Ishikawa (cell line): ENCODE measurements around the gene OGFR.

Experiments used
- CEBPB ChIP-seq: IDR thresholded peaks from 2 replicates; pipeline ENCODE4 v1.6.1; 2012
- CREB1 ChIP-seq: IDR thresholded peaks from 2 replicates; pipeline ENCODE4 v1.6.1; 2012; ENCODE audit warnings: low read depth
- EGR1 ChIP-seq: IDR thresholded peaks from 2 replicates; pipeline ENCODE4 v1.6.1; 2012
- EP300 ChIP-seq: IDR thresholded peaks from 2 replicates; pipeline ENCODE4 v1.6.1; 2012; ENCODE audit warnings: borderline replicate concordance
- FOXM1 ChIP-seq: IDR thresholded peaks from 2 replicates; pipeline ENCODE4 v1.6.1; 2012; ENCODE audit warnings: low read depth, borderline replicate concordance
- NFIC ChIP-seq: IDR thresholded peaks from 2 replicates; pipeline ENCODE4 v1.6.1; 2012
- RAD21 ChIP-seq: IDR thresholded peaks from 2 replicates; pipeline ENCODE4 v1.6.1; 2012; ENCODE audit warnings: low read depth
- TAF1 ChIP-seq: IDR thresholded peaks from 2 replicates; pipeline ENCODE4 v1.6.1; 2012; ENCODE audit warnings: low read depth, mild to moderate bottlenecking
- TCF12 ChIP-seq: IDR thresholded peaks from 2 replicates; pipeline ENCODE4 v1.6.1; 2012; ENCODE audit warnings: low read depth
- TEAD4 ChIP-seq: IDR thresholded peaks from 2 replicates; pipeline ENCODE4 v1.6.1; 2012
- YY1 ChIP-seq: IDR thresholded peaks from 2 replicates; pipeline ENCODE4 v1.6.1; 2012; ENCODE audit warnings: low read depth
- ZBTB7A ChIP-seq: IDR thresholded peaks from 2 replicates; pipeline ENCODE4 v1.6.1; 2012; ENCODE audit warnings: low read depth
- TF ChIP-seq, protein P1 (sequence below): IDR thresholded peaks from 2 replicates; pipeline ENCODE4 v1.6.1; 2012
- TF ChIP-seq, protein P2 (sequence below): IDR thresholded peaks from 2 replicates; pipeline ENCODE4 v1.6.1; 2012
- TF ChIP-seq, protein P3 (sequence below): IDR thresholded peaks from 2 replicates; pipeline ENCODE4 v1.6.1; 2012; ENCODE audit warnings: low read depth, mild to moderate bottlenecking

Gene OGFR

DNA sequence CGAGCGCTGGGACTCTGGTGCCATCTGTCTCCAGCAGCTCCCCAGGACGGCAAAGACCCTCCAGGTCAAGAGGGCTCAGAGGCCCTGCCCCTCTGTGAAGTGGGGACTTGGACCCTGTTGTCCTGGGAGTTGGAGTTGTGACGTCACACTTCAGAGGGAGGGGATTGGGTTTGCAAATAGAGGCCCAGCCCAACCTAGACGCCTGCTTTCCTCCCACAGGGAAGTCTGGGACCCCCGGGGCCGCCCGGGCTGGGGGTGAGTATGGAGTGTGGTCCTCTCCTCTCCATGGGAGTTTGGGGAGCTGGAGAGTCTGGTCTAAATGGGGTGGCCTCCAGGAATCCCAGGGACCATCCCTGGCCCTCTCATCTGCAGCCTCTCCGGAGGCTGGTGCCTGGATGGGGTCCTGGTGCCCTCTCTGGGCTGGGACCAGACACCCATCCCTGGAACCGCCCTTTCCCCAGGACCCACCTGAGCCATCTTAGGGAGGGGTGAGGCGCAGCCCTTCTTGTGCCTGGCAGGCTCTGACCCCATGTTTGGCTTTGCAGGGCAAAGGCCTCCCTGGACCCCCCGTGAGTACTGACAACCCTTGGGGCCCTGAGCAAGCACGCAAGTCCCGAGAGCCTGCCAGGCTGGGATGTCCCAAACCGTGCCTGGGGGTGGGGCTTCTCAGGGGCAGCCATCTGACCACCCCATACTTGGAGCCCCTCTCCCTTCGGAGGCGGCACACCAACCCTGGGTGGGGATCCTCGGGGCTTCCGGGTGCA, 16.5 kb downstream of the OGFR start:
- no peak for TF ChIP-seq RAD21
- TF ChIP-seq CREB1, result no peak
- TF ChIP-seq, protein P1, sequence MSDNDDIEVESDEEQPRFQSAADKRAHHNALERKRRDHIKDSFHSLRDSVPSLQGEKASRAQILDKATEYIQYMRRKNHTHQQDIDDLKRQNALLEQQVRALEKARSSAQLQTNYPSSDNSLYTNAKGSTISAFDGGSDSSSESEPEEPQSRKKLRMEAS, result no peak
- TF ChIP-seq EGR1, result no peak
- TF ChIP-seq NFIC, result no peak
- TF ChIP-seq FOXM1, result no peak
- TF ChIP-seq, protein P2, sequence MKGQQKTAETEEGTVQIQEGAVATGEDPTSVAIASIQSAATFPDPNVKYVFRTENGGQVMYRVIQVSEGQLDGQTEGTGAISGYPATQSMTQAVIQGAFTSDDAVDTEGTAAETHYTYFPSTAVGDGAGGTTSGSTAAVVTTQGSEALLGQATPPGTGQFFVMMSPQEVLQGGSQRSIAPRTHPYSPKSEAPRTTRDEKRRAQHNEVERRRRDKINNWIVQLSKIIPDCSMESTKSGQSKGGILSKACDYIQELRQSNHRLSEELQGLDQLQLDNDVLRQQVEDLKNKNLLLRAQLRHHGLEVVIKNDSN, result no peak
- no peak for TF ChIP-seq YY1
- TF ChIP-seq CEBPB, result no peak
- no peak for TF ChIP-seq TCF12

DNA sequence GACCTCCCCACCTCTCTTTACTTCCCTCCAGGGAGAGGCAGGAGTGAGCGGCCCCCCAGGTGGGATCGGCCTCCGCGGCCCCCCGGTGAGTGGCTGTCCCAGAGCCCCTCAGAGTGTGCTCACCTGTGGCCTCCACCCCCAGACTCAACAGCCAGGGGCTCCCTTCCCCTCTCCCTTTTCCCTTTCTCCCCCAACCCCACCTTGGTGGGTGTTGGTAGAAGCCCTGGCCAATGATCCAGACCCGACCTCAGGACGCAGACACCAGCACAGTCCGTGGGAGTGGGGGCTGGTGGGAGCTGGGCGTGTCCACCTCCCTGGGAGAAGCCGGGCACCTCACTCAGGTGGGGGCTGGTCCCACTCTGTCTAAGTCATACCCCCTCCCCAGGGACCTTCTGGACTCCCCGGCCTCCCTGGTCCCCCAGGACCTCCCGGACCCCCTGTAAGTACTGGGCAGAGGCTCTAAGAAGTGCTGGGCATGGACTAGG, 17.1 kb downstream of the OGFR start:
- TF ChIP-seq EGR1 (no peak), ZBTB7A (peak; percentile 26; the same call in 1 of the 2 replicates)

DNA sequence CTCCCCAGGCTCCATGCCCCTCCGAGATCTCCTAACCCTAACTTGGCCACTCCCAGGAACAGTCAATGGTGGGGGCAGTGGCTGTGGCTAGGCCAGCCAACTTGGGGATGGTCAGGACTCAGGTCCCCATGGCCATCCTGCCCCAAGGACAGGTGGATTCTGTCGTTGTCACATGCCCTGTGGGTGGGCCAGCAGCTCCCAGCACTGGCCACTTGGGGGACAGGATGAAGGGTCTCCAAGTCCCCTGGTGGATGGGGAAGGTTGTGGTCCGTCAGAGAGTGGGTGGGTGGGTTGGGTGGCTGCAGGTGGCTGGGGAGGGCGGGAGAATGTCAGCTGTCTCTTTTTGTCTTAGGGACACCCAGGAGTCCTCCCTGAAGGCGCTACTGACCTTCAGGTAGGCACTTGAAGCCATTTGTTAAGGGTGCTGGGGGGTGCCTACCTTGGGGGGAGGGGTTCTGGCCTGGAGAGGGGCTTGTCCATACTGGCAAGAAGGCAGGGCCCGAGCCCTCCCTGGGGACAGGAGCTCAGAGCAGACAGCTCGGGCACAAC, 17.7 kb downstream of the OGFR start:
- TF ChIP-seq, protein P1, result no peak
- TF ChIP-seq ZBTB7A (no peak), TCF12 (no peak), FOXM1 (no peak), TAF1 (no peak), NFIC (no peak), YY1 (no peak)
- TF ChIP-seq, protein P2, result no peak
- TF ChIP-seq, protein P3, sequence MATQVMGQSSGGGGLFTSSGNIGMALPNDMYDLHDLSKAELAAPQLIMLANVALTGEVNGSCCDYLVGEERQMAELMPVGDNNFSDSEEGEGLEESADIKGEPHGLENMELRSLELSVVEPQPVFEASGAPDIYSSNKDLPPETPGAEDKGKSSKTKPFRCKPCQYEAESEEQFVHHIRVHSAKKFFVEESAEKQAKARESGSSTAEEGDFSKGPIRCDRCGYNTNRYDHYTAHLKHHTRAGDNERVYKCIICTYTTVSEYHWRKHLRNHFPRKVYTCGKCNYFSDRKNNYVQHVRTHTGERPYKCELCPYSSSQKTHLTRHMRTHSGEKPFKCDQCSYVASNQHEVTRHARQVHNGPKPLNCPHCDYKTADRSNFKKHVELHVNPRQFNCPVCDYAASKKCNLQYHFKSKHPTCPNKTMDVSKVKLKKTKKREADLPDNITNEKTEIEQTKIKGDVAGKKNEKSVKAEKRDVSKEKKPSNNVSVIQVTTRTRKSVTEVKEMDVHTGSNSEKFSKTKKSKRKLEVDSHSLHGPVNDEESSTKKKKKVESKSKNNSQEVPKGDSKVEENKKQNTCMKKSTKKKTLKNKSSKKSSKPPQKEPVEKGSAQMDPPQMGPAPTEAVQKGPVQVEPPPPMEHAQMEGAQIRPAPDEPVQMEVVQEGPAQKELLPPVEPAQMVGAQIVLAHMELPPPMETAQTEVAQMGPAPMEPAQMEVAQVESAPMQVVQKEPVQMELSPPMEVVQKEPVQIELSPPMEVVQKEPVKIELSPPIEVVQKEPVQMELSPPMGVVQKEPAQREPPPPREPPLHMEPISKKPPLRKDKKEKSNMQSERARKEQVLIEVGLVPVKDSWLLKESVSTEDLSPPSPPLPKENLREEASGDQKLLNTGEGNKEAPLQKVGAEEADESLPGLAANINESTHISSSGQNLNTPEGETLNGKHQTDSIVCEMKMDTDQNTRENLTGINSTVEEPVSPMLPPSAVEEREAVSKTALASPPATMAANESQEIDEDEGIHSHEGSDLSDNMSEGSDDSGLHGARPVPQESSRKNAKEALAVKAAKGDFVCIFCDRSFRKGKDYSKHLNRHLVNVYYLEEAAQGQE, result no peak

DNA sequence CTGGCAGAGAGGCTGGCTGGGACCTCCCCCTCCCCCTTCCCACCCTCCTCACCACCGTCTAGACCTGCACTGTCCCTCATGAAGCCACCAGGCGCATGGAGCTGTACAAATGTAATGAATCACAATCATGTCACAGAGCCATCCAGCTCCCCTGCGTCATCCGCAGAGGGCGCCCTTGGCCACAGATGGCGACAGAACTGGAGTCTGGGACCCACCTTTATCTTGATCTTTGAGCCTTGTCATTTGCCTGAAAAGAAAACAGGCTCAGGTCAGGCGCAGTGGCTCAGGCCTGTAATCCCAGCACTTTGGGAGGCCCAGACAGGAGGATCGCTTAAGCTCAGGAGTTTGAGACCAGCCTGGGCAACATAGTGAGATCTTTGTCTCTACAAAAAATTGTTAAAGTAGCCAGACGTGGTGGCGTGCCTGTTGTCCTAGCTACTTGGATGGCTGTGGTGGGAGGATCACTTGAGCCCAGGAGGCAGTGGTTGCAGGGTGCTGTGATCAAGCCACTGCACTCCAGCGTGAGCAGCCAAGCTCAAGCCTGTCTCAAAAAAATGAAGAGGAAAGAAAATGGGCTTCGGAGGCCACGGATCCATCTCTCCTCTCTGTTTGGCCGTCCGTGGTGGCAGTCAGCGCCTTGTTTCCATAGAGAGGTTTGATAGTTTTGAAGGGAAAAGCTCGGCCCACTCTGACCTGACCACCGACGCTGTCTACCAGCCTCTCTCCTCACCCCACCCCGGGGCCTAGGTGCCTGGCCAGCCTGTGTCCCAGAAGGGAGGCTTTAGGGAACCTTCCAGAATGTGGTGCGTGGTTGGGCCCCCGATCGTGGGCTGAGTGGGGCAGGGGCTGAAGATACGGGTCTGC, 18.4 kb downstream of the OGFR start:
- TF ChIP-seq FOXM1 (no peak), RAD21 (peak; percentile 72)

DNA sequence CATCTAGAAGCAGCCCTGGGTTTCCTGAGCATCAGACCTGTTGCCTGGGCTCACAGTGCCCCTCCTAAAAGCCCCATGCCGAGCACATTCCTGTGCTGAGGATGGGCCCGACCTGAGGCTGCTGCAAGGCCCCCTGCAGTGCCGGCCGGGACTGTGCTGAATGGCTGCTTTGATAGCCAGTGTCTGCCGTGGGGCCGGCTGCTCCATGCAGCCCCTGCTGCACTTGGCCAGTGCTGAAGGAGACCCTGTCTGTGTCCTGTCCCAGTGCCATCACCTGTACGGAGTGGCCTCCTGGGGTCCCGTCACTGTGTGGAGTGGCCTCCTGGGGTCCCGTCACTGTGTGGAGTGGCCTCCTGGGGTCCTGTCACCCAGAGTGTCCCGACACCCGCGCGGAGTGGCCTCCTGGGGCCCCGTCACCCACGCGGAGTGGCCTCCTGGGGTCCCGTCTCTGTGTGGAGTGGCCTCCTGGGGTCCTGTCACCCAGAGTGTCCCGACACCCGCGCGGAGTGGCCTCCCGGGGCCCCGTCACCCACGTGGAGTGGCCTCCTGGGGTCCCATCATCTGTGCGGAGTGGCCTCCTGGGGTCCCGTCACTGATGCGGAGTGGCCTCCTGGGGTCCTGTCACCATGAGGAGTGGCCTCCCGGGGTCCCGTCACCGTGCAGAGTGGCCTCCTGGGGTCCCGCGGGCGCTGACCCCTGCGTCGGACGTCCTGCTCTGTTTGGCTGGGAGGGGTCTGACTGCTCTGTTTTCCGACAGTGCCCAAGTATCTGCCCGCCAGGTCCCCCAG, 19.2 kb downstream of the OGFR start:
- TF ChIP-seq, protein P2, result no peak
- TF ChIP-seq EGR1 (no peak), TAF1 (no peak), RAD21 (no peak), CEBPB (no peak), YY1 (peak; percentile 55), NFIC (peak; percentile 45), EP300 (0 out of 2 replicates have a peak, but pooled peaks have one; percentile 39), ZBTB7A (peak; percentile 47), FOXM1 (no peak), TEAD4 (peak; percentile 80), TCF12 (no peak; the same call in none of the 2 replicates)
- TF ChIP-seq, protein P3, result no peak
- TF ChIP-seq, protein P1, result no peak
